ENCODE results near the gene MTO1. TPM values are rescaled to one million over a fixed set of nuclear protein-coding genes. Genes with fewer than 3 reads are reported as not detected.

MTO1 gene
- total and polyA plus RNA-seq, 2 experiments from 2014 or later, result 27.7 to 36.7 TPM

DNA sequence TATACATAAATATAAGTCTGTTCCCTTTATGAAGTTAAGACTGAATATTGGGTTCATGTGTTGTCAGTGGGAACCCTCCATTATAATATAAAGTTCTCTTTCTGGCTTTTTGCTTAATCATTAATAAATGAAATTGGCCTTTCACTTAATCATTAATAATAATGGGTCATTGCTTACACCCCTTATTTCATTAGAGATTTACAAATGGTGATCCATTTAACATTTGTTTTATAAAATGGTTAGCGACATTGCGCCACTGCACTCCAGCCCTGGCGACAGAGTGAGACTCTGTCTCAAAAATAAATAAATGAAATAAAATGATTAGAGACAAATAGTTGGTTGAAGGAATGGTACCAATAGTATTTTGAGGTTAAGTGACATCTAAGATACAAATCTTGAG is 48.4 kb upstream of the MTO1 start (continued):
- TF ChIP-seq, protein P1, sequence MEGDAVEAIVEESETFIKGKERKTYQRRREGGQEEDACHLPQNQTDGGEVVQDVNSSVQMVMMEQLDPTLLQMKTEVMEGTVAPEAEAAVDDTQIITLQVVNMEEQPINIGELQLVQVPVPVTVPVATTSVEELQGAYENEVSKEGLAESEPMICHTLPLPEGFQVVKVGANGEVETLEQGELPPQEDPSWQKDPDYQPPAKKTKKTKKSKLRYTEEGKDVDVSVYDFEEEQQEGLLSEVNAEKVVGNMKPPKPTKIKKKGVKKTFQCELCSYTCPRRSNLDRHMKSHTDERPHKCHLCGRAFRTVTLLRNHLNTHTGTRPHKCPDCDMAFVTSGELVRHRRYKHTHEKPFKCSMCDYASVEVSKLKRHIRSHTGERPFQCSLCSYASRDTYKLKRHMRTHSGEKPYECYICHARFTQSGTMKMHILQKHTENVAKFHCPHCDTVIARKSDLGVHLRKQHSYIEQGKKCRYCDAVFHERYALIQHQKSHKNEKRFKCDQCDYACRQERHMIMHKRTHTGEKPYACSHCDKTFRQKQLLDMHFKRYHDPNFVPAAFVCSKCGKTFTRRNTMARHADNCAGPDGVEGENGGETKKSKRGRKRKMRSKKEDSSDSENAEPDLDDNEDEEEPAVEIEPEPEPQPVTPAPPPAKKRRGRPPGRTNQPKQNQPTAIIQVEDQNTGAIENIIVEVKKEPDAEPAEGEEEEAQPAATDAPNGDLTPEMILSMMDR (conservative IDR thresholded peaks at IDR 0.05; ENCODE audit: low read depth in 2 of 2), result no peak
- no peak for TF ChIP-seq JUNB (IDR thresholded peaks at IDR 0.05; ENCODE audit: unreplicated experiment)
- TF ChIP-seq POLR2AphosphoS5 (IDR thresholded peaks at IDR 0.05; ENCODE audit: low read depth), result no peak
- TF ChIP-seq, protein P2, sequence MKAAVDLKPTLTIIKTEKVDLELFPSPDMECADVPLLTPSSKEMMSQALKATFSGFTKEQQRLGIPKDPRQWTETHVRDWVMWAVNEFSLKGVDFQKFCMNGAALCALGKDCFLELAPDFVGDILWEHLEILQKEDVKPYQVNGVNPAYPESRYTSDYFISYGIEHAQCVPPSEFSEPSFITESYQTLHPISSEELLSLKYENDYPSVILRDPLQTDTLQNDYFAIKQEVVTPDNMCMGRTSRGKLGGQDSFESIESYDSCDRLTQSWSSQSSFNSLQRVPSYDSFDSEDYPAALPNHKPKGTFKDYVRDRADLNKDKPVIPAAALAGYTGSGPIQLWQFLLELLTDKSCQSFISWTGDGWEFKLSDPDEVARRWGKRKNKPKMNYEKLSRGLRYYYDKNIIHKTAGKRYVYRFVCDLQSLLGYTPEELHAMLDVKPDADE (IDR thresholded peaks at IDR 0.05), result no peak
- no peak for TF ChIP-seq NANOG (IDR thresholded peaks at IDR 0.05; ENCODE audit: borderline replicate concordance)
- TF ChIP-seq CREB1 (CRISPR knock-in tag; IDR thresholded peaks at IDR 0.05; ENCODE audit: low read depth), result no peak
- no peak for TF ChIP-seq STAT1 (IDR thresholded peaks at IDR 0.05; ENCODE audit: unreplicated experiment)
- TF ChIP-seq ZNF331 (CRISPR knock-in tag; IDR thresholded peaks at IDR 0.05; ENCODE audit: low read depth), result no peak
- TF ChIP-seq EZH2phosphoT487 (IDR thresholded peaks at IDR 0.05; ENCODE audit: unreplicated experiment), result no peak
- TF ChIP-seq ZNF114 (CRISPR knock-in tag; IDR thresholded peaks at IDR 0.05), result no peak

DNA sequence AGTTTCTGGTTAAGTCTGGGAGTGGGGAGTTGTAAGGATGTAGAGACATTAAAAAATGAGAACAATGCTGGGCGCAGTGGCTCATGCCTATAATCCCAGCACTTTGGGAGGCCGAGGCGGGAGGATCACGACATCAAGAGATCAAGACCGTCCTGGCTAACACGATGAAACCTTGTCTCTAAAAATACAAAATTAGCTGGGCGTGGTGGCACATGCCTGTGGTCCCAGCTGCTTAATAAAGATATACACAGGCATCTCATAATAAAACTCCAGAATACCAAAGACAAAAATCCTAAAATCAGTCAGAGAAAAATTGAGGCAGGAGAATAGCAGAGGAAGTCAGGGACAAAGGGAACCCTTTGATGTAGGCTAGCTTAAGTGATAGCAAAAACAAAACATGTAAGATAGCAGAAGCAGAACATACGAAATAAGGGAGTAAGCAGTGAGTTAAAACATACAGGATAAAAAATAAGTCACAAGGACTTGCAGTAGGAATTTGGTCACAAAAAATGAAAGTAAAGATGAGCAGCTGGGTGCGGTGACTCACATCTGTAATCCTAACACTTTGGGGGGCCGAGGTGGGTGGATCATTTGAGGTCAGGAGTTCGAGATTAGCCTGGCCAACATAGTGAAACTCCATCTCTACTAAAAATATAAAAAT is 43.3 kb upstream of the MTO1 start:
- Histone ChIP-seq H4K20me1 (replicated peaks; ENCODE audit: insufficient read depth) (no peaks in the 10 kb centered on the region), H3K27me3 (ENCODE audit: insufficient read depth) (no peaks in the 10 kb centered on the region), H3K4me3 (no peak overlapping the region), H3K4me1 (ENCODE audit: insufficient read depth) (no peaks in the 10 kb centered on the region), H3K27ac (ENCODE audit: low read depth) (no peak overlapping the region), H3F3A (replicated peaks; ENCODE audit: low read depth) (peaks cover 3% of the 10 kb centered on the region; the same call in 1 of the 2 replicates), H3K4me2 (no peak overlapping the region), H2AFZ (no peak overlapping the region), H3K9me2 (ENCODE audit: insufficient read depth) (no peaks in the 10 kb centered on the region), H3K79me2 (replicated peaks; ENCODE audit: insufficient read depth) (no peaks in the 10 kb centered on the region), H3K36me3 (ENCODE audit: insufficient read depth) (no peaks in the 10 kb centered on the region)
- H3K9me3 Mint-ChIP-seq, result no peaks in the 10 kb centered on the region
- H3K4me3 Mint-ChIP-seq, result no peak overlapping the region
- TF ChIP-seq, protein P1 (conservative IDR thresholded peaks at IDR 0.05; ENCODE audit: low read depth in 2 of 2), result no peak
- no peaks in the 10 kb centered on the region for H3K36me3 Mint-ChIP-seq (ENCODE audit: low read depth)
- no peaks in the 10 kb centered on the region for H3K4me1 Mint-ChIP-seq
- H3K27me3 Mint-ChIP-seq (ENCODE audit: insufficient read depth, low read depth, poor library complexity), result no peaks in the 10 kb centered on the region
- ATAC-seq (no peak), DNase-seq (ENCODE audit: low spot score) (no peak)
- no peak overlapping the region; the same call in 1 of the 2 replicates for H3K27ac Mint-ChIP-seq
